ENCODE data around the gene HOXA7.

The HOXA7 gene

GRCh38 chr7:27122077-27122910 lies 34.2 kb downstream of the HOXA7 start:
- Histone ChIP-seq H3K36me3 (ENCODE audit: insufficient read depth, low read length) (no peaks in the 10 kb centered on the region), H3K4me3 (no peak overlapping the region), H3K9me3 (ENCODE audit: low read depth, low read length) (no peaks in the 10 kb centered on the region), H3K9ac (ENCODE audit: insufficient read length) (no peak overlapping the region), H3K27ac (no peak overlapping the region)
- TF ChIP-seq EZH2 (IDR thresholded peaks at IDR 0.05) (no peak), POLR2AphosphoS5 (IDR thresholded peaks at IDR 0.05; ENCODE audit: borderline replicate concordance, low read depth, low read length) (no peak), FOXP2 (optimal IDR thresholded peaks at IDR 0.05; ENCODE audit: control extremely low read depth, extremely low read length, insufficient read depth) (no peak)
- no peak for DNase-seq (ENCODE audit: low read depth, low spot score)

GRCh38 chr7:27121684-27122076 lies 34.8 kb downstream of the HOXA7 start:
- Histone ChIP-seq H3K9me3 (ENCODE audit: low read depth, low read length) (no peaks in the 10 kb centered on the region), H3K36me3 (ENCODE audit: insufficient read depth, low read length) (no peaks in the 10 kb centered on the region), H3K9ac (ENCODE audit: insufficient read length) (no peak overlapping the region), H3K27ac (no peak overlapping the region), H3K4me3 (no peak overlapping the region)
- no peak for TF ChIP-seq FOXP2 (optimal IDR thresholded peaks at IDR 0.05; ENCODE audit: control extremely low read depth, extremely low read length, insufficient read depth)
- TF ChIP-seq POLR2AphosphoS5 (IDR thresholded peaks at IDR 0.05; ENCODE audit: borderline replicate concordance, low read depth, low read length): no peak
- no peak for TF ChIP-seq EZH2 (IDR thresholded peaks at IDR 0.05)
- no peak for DNase-seq (ENCODE audit: low read depth, low spot score)

GRCh38 chr7:27119412-27119911 lies 37.0 kb downstream of the HOXA7 start:
- H3K36me3 ChIP-seq (ENCODE audit: insufficient read depth, low read length): no peaks in the 10 kb centered on the region
- TF ChIP-seq POLR2AphosphoS5 (IDR thresholded peaks at IDR 0.05; ENCODE audit: borderline replicate concordance, low read depth, low read length): no peak
- TF ChIP-seq EZH2 (IDR thresholded peaks at IDR 0.05): no peak
- no peak for TF ChIP-seq FOXP2 (optimal IDR thresholded peaks at IDR 0.05; ENCODE audit: control extremely low read depth, extremely low read length, insufficient read depth)

GRCh38 chr7:27118580-27118979 lies 37.9 kb downstream of the HOXA7 start:
- Histone ChIP-seq H3K4me3 (no peak overlapping the region), H3K9ac (ENCODE audit: insufficient read length) (no peak overlapping the region)
- DNase-seq (ENCODE audit: low read depth, low spot score): no peak

More at GRCh38 chr7:27119412-27119911, 37.0 kb downstream of the HOXA7 start:
- H3K4me3 ChIP-seq: no peak overlapping the region
- DNase-seq (ENCODE audit: low read depth, low spot score): no peak
- H3K9me3 ChIP-seq (ENCODE audit: low read depth, low read length): no peaks in the 10 kb centered on the region
- no peak overlapping the region for H3K9ac ChIP-seq (ENCODE audit: insufficient read length)
- no peak overlapping the region for H3K27ac ChIP-seq

GRCh38 chr7:27117887-27118491 lies 38.5 kb downstream of the HOXA7 start:
- no peak overlapping the region for H3K27ac ChIP-seq

More at GRCh38 chr7:27118580-27118979, 37.9 kb downstream of the HOXA7 start:
- Histone ChIP-seq H3K9me3 (ENCODE audit: low read depth, low read length) (no peaks in the 10 kb centered on the region), H3K36me3 (ENCODE audit: insufficient read depth, low read length) (no peaks in the 10 kb centered on the region), H3K27ac (no peak overlapping the region)
- TF ChIP-seq FOXP2 (optimal IDR thresholded peaks at IDR 0.05; ENCODE audit: control extremely low read depth, extremely low read length, insufficient read depth) (no peak), EZH2 (IDR thresholded peaks at IDR 0.05) (no peak), POLR2AphosphoS5 (IDR thresholded peaks at IDR 0.05; ENCODE audit: borderline replicate concordance, low read depth, low read length) (no peak)

GRCh38 chr7:27116962-27117886 lies 39.3 kb downstream of the HOXA7 start:
- DNase-seq (ENCODE audit: low read depth, low spot score): no peak
- TF ChIP-seq FOXP2 (optimal IDR thresholded peaks at IDR 0.05; ENCODE audit: control extremely low read depth, extremely low read length, insufficient read depth): no peak
- TF ChIP-seq EZH2 (IDR thresholded peaks at IDR 0.05): no peak
- TF ChIP-seq POLR2AphosphoS5 (IDR thresholded peaks at IDR 0.05; ENCODE audit: borderline replicate concordance, low read depth, low read length): no peak
- Histone ChIP-seq H3K27ac (no peak overlapping the region), H3K4me3 (no peak overlapping the region), H3K36me3 (ENCODE audit: insufficient read depth, low read length) (no peaks in the 10 kb centered on the region), H3K9me3 (ENCODE audit: low read depth, low read length) (no peaks in the 10 kb centered on the region), H3K9ac (ENCODE audit: insufficient read length) (no peak overlapping the region)

More at GRCh38 chr7:27117887-27118491, 38.5 kb downstream of the HOXA7 start:
- H3K9ac ChIP-seq (ENCODE audit: insufficient read length): no peak overlapping the region
- no peaks in the 10 kb centered on the region for H3K9me3 ChIP-seq (ENCODE audit: low read depth, low read length)
- H3K36me3 ChIP-seq (ENCODE audit: insufficient read depth, low read length): no peaks in the 10 kb centered on the region
- no peak overlapping the region for H3K4me3 ChIP-seq
- no peak for DNase-seq (ENCODE audit: low read depth, low spot score)
- TF ChIP-seq POLR2AphosphoS5 (IDR thresholded peaks at IDR 0.05; ENCODE audit: borderline replicate concordance, low read depth, low read length) (no peak), FOXP2 (optimal IDR thresholded peaks at IDR 0.05; ENCODE audit: control extremely low read depth, extremely low read length, insufficient read depth) (no peak)

- TF ChIP-seq POLR2AphosphoS5 (IDR thresholded peaks at IDR 0.05; ENCODE audit: borderline replicate concordance, low read depth, low read length) (no peak), FOXP2 (optimal IDR thresholded peaks at IDR 0.05; ENCODE audit: control extremely low read depth, extremely low read length, insufficient read depth) (no peak), EZH2 (IDR thresholded peaks at IDR 0.05) (no peak)
- no peak overlapping the region for H3K9ac ChIP-seq (ENCODE audit: insufficient read length)
- no peaks in the 10 kb centered on the region for H3K36me3 ChIP-seq (ENCODE audit: insufficient read depth, low read length)
- no peak for DNase-seq (ENCODE audit: low read depth, low spot score)
- no peak overlapping the region for H3K4me3 ChIP-seq
- no peaks in the 10 kb centered on the region for H3K9me3 ChIP-seq (ENCODE audit: low read depth, low read length)
- H3K27ac ChIP-seq: no peak overlapping the region
Measured at GRCh38 chr7:27116031-27116961, 40.2 kb downstream of the HOXA7 start.

Measured in SK-N-MC (cell line).